SK-N-SH (cell line): Measurements from ENCODE around the gene PRSS16. TPM values are rescaled to one million over a fixed set of nuclear protein-coding genes. Genes with fewer than 3 reads are reported as not detected.
"Not testable (repeated sequence)": the region's sequence is repeated elsewhere in the genome, so short reads cannot be mapped to it uniquely, and the experiment has no call there.

Source experiments
- CTCF ChIA-PET: fragments of 300-600, 350-600 bp; formaldehyde crosslinking; extraction: SDS; loops from one replicate; lab custom pipeline; 2021; lab: Yijun Ruan, JAX
- POLR2A ChIA-PET: fragments of 350-600 bp; sonication (Branson Sonifier 250); formaldehyde crosslinking; extraction: SDS; loops from one replicate; lab custom pipeline; 2020; ENCODE audit warnings: antibody characterized with exemption, inconsistent platforms; lab: Yijun Ruan, JAX
- DNase-seq: peaks from one replicate; pipeline ENCODE4 v3.0.0; 2012
- H2AFZ ChIP-seq: fragments of 200-600 bp; sonication (generic); 2 replicates; pipeline ENCODE4 v1.8.1; 2016; ENCODE audit warnings: antibody characterized with exemption, mild to moderate bottlenecking, low read depth
- H3F3A ChIP-seq: fragments of 200-600 bp; sonication (generic); replicated peaks from 2 replicates; pipeline ENCODE3; 2016; ENCODE audit warnings: antibody characterized with exemption, mild to moderate bottlenecking; ENCODE audit not compliant: insufficient read depth
- H3K27ac ChIP-seq, 2 experiments: fragments of 200-500 bp in 1 of 2; fragments of 200-600 bp in 1 of 2; sonication (Bioruptor generic) in 1 of 2; sonication (generic), shearing (Covaris generic) in 1 of 2; 2 replicates each; pipeline versions ENCODE4 v1.5.1 to v1.6.1; 2014 to 2016; ENCODE audit warnings: low read depth in 2 of 2, inconsistent platforms in 1 of 2, low read length in 1 of 2, mild to moderate bottlenecking in 1 of 2, mixed read lengths in 1 of 2
- H3K27me3 ChIP-seq: fragments of 200-600 bp; sonication (generic), shearing (Covaris generic); 2 replicates; pipeline ENCODE4 v1.6.1; 2016; ENCODE audit warnings: mixed run types; ENCODE audit not compliant: insufficient read depth
- H3K36me3 ChIP-seq, 2 experiments: fragments of 200-500 bp in 1 of 2; fragments of 200-600 bp in 1 of 2; sonication (Bioruptor generic) in 1 of 2; sonication (generic) in 1 of 2; replicated peaks in 1 of 2; 2 replicates each; pipeline versions ENCODE3 to v1.5.1; 2014 to 2016; ENCODE audit warnings: low read length in 1 of 2, mild to moderate bottlenecking in 1 of 2; ENCODE audit not compliant: insufficient read depth in 2 of 2, control insufficient read depth in 1 of 2
- H3K4me1 ChIP-seq, 2 experiments: fragments of 200-500 bp in 1 of 2; fragments of 200-600 bp in 1 of 2; sonication (Bioruptor generic) in 1 of 2; sonication (generic), shearing (Covaris generic) in 1 of 2; 2 replicates each; pipeline versions ENCODE4 v1.5.1 to v1.6.1; 2014 to 2016; ENCODE audit warnings: low read depth in 1 of 2, low read length in 1 of 2, mixed run types in 1 of 2; ENCODE audit not compliant: insufficient read depth in 2 of 2, control insufficient read depth in 1 of 2
- H3K4me2 ChIP-seq: fragments of 200-600 bp; sonication (generic), shearing (Covaris generic); 2 replicates; pipeline ENCODE4 v1.6.1; 2017; ENCODE audit warnings: mixed run types
- H3K4me3 ChIP-seq, 2 experiments: fragments of 200-500 bp in 1 of 2; fragments of 200-600 bp in 1 of 2; sonication (Bioruptor generic) in 1 of 2; sonication (generic), shearing (Covaris generic) in 1 of 2; 2 replicates each; pipeline versions ENCODE4 v1.5.1 to v1.8.1; 2014 to 2016; ENCODE audit warnings: low read depth in 2 of 2, inconsistent platforms in 1 of 2, low read length in 1 of 2, mild to moderate bottlenecking in 1 of 2, mixed read lengths in 1 of 2, moderate library complexity in 1 of 2
- H3K79me2 ChIP-seq: fragments of 200-600 bp; sonication (generic); 2 replicates; pipeline ENCODE4 v1.8.1; 2017; ENCODE audit warnings: mild to moderate bottlenecking; ENCODE audit not compliant: insufficient read depth
- H3K9ac ChIP-seq: fragments of 200-600 bp; sonication (generic); 2 replicates; pipeline ENCODE4 v1.6.1; 2017; ENCODE audit warnings: mixed run types
- H3K9me2 ChIP-seq: fragments of 200-600 bp; sonication (generic); 2 replicates; pipeline ENCODE4 v1.6.1; 2017; ENCODE audit warnings: mixed run types
- H3K9me3 ChIP-seq: fragments of 200-600 bp; sonication (generic); 2 replicates; pipeline ENCODE4 v1.6.1; 2017; ENCODE audit warnings: mixed run types, mild to moderate bottlenecking, moderate library complexity
- H4K20me1 ChIP-seq: fragments of 200-600 bp; sonication (generic); 2 replicates; pipeline ENCODE4 v1.6.1; 2017; ENCODE audit warnings: mild to moderate bottlenecking, mixed run types; ENCODE audit not compliant: insufficient read depth
- EP300 ChIP-seq, 2 experiments: IDR thresholded peaks; 2 replicates each; pipeline versions ENCODE4 v1.4.0 to v1.6.1; 2012; ENCODE audit warnings: borderline replicate concordance in 1 of 2, low read depth in 1 of 2, low read length in 1 of 2
- FOXM1 ChIP-seq: IDR thresholded peaks from 2 replicates; pipeline ENCODE4 v1.4.0; 2012; ENCODE audit warnings: low read depth, mild to moderate bottlenecking
- GABPA ChIP-seq: IDR thresholded peaks from 2 replicates; pipeline ENCODE4 v1.4.0; 2012; ENCODE audit warnings: low read depth, mild to moderate bottlenecking
- JUND ChIP-seq: IDR thresholded peaks from 2 replicates; pipeline ENCODE4 v1.4.0; 2012
- MEF2A ChIP-seq: IDR thresholded peaks from 2 replicates; pipeline ENCODE4 v1.4.0; 2012; ENCODE audit warnings: low read depth, borderline replicate concordance
- MXI1 ChIP-seq: IDR thresholded peaks from 2 replicates; pipeline ENCODE4 v1.6.1; 2012; ENCODE audit warnings: mild to moderate bottlenecking, low read depth, low read length, improper control_type of control experiment
- SMC3 ChIP-seq: IDR thresholded peaks from 2 replicates; pipeline ENCODE4 v1.6.1; 2012; ENCODE audit warnings: low read depth, low read length, improper control_type of control experiment
- TEAD4 ChIP-seq: IDR thresholded peaks from 2 replicates; pipeline ENCODE4 v1.4.0; 2012; ENCODE audit warnings: mild to moderate bottlenecking, borderline replicate concordance; ENCODE audit not compliant: insufficient read depth
- WGBS: methylation state at CpG from one replicate; pipeline ENCODE4 v1.1.6; 2017; ENCODE audit warnings: low lambda C conversion rate; 5-methylcytosine and 5-hydroxymethylcytosine counted together
- polyA plus RNA-seq, 3 experiments: library from polyadenylated mRNA; depleted of rRNA; stranded (reverse); fragments of >200 nt; gene quantifications; 2 replicates each; pipeline ENCODE4 v1.2.3, GENCODE V29; 2012
- TF ChIP-seq, protein P1 (sequence below): fragments of 150-350 bp; IDR thresholded peaks from 2 replicates; pipeline ENCODE4 v1.6.1; 2016; ENCODE audit warnings: mild to moderate bottlenecking, low read depth, low read length
- TF ChIP-seq, protein P2 (sequence below): IDR thresholded peaks from 2 replicates; pipeline ENCODE4; 2012
- TF ChIP-seq, protein P3 (sequence below): IDR thresholded peaks from 2 replicates; pipeline ENCODE4 v1.6.1; 2012; ENCODE audit warnings: mild to moderate bottlenecking, low read depth, low read length, moderate library complexity
- TF ChIP-seq, protein P4 (sequence below): fragments of 200-600 bp; sonication (generic); IDR thresholded peaks from 2 replicates; pipeline ENCODE4 v1.6.1; 2017; ENCODE audit warnings: antibody characterized with exemption, mild to moderate bottlenecking, moderate library complexity

Gene PRSS16
- polyA plus RNA-seq, 1 of the 3 experiments (the other 2 are of a cell fraction), result 0.07 TPM

DNA sequence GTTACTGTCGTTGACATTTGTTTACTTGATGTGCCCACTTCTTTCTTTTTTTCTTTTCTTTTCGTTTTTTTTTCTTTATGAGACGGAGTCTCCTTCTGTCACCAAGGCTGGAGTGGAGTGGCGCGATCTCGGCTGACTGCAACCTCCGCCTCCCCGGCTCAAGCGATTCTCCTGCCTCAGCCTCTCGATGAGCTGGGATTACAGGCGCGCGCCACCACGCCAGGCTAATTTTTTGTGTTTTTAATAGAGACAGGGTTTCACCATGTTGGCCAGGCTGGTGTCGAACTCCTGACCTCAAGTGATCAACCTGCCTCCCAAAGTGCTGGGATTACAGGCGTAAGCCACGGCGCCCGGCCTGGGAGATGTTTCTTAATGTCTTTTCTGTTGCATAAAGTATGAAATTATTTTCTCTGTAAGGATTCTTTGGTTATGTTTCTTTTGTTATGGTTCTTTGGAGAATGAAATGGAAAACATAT is 33.3 kb upstream of the PRSS16 start:
- POLR2A ChIA-PET, result no interaction called here
- CTCF ChIA-PET, result interaction anchor here (0.6 kb wide), 1 partner anchor 535 kb away, joined by 3 read pairs; no protein-coding TSS in a partner anchor
- peak overlapping the region; percentile 44 to 58; a peak in 3 of 4 replicates for H3K4me3 ChIP-seq

DNA sequence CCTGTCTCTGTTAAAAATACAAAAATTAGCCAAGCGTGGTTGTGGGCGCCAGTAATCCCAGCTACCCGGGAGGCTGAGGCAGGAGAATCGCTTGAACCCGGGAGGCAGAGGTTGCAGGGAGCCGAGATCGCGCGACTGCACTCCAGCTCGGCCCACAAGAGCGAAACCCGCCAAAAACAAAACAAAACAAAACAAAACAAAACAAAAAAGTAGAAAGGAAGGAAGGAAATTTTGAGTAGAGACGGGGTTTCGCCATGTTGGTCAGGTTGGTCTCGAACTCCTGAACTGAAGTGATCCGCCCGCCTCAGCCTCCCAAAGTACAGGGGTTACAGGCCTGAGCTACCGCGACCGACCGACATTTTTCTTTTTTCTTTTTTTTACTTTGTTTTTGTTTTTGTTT is 30.6 kb upstream of the PRSS16 start:
- Histone ChIP-seq H3K27me3 (peaks cover 28% of the 10 kb centered on the region; the same call in 1 of the 2 replicates), H2AFZ (no peak overlapping the region), H3K4me3 (no peak overlapping the region), H3K36me3 (no peaks in the 10 kb centered on the region), H3K9ac (no peak overlapping the region), H3K4me1 (no peaks in the 10 kb centered on the region), H3K27ac (no peak overlapping the region), H3F3A (peaks cover 3% of the 10 kb centered on the region), H3K9me2 (no peaks in the 10 kb centered on the region), H4K20me1 (no peaks in the 10 kb centered on the region), H3K9me3 (no peaks in the 10 kb centered on the region), H3K79me2 (no peaks in the 10 kb centered on the region), H3K4me2 (no peak overlapping the region)
- TF ChIP-seq GABPA (no peak), EP300 (IDR thresholded peaks at IDR 0.05; ENCODE audit: borderline replicate concordance in 1 of 2, low read depth in 1 of 2, low read length in 1 of 2) (no peak), SMC3 (no peak), MXI1 (no peak), MEF2A (no peak)
- TF ChIP-seq, protein P1, sequence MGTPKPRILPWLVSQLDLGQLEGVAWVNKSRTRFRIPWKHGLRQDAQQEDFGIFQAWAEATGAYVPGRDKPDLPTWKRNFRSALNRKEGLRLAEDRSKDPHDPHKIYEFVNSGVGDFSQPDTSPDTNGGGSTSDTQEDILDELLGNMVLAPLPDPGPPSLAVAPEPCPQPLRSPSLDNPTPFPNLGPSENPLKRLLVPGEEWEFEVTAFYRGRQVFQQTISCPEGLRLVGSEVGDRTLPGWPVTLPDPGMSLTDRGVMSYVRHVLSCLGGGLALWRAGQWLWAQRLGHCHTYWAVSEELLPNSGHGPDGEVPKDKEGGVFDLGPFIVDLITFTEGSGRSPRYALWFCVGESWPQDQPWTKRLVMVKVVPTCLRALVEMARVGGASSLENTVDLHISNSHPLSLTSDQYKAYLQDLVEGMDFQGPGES, result no peak
- TF ChIP-seq, protein P2, sequence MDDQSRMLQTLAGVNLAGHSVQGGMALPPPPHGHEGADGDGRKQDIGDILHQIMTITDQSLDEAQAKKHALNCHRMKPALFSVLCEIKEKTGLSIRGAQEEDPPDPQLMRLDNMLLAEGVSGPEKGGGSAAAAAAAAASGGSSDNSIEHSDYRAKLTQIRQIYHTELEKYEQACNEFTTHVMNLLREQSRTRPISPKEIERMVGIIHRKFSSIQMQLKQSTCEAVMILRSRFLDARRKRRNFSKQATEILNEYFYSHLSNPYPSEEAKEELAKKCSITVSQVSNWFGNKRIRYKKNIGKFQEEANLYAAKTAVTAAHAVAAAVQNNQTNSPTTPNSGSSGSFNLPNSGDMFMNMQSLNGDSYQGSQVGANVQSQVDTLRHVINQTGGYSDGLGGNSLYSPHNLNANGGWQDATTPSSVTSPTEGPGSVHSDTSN, result no peak
- 68% methylated on average over 21 of the region's 21 CpGs for WGBS
- CTCF ChIA-PET, result interaction anchor here (0.8 kb wide), 1 partner anchor 10 kb away, joined by 5 read pairs; no protein-coding TSS in a partner anchor
- DNase-seq, result no peak
- POLR2A ChIA-PET, result no interaction called here

More for the DNA sequence above, 33.3 kb upstream of the PRSS16 start:
- Histone ChIP-seq H3F3A (no peaks in the 10 kb centered on the region), H3K9me3 (no peaks in the 10 kb centered on the region), H3K9ac (no peak overlapping the region), H3K9me2 (no peaks in the 10 kb centered on the region), H3K27me3 (peaks cover 23% of the 10 kb centered on the region; the same call in 1 of the 2 replicates), H3K4me1 (no peaks in the 10 kb centered on the region), H3K79me2 (no peaks in the 10 kb centered on the region), H4K20me1 (no peaks in the 10 kb centered on the region), H3K4me2 (peak overlapping the region; percentile 68), H3K27ac (no peak overlapping the region), H2AFZ (no peak overlapping the region; the same call in 1 of the 2 replicates), H3K36me3 (no peaks in the 10 kb centered on the region)
- no peak for DNase-seq
- WGBS, result 43% methylated on average over 19 of the region's 19 CpGs
- TF ChIP-seq, protein P3, sequence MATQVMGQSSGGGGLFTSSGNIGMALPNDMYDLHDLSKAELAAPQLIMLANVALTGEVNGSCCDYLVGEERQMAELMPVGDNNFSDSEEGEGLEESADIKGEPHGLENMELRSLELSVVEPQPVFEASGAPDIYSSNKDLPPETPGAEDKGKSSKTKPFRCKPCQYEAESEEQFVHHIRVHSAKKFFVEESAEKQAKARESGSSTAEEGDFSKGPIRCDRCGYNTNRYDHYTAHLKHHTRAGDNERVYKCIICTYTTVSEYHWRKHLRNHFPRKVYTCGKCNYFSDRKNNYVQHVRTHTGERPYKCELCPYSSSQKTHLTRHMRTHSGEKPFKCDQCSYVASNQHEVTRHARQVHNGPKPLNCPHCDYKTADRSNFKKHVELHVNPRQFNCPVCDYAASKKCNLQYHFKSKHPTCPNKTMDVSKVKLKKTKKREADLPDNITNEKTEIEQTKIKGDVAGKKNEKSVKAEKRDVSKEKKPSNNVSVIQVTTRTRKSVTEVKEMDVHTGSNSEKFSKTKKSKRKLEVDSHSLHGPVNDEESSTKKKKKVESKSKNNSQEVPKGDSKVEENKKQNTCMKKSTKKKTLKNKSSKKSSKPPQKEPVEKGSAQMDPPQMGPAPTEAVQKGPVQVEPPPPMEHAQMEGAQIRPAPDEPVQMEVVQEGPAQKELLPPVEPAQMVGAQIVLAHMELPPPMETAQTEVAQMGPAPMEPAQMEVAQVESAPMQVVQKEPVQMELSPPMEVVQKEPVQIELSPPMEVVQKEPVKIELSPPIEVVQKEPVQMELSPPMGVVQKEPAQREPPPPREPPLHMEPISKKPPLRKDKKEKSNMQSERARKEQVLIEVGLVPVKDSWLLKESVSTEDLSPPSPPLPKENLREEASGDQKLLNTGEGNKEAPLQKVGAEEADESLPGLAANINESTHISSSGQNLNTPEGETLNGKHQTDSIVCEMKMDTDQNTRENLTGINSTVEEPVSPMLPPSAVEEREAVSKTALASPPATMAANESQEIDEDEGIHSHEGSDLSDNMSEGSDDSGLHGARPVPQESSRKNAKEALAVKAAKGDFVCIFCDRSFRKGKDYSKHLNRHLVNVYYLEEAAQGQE, result no peak
- no peak for TF ChIP-seq FOXM1
- TF ChIP-seq JUND, result no peak
- TF ChIP-seq, protein P4, sequence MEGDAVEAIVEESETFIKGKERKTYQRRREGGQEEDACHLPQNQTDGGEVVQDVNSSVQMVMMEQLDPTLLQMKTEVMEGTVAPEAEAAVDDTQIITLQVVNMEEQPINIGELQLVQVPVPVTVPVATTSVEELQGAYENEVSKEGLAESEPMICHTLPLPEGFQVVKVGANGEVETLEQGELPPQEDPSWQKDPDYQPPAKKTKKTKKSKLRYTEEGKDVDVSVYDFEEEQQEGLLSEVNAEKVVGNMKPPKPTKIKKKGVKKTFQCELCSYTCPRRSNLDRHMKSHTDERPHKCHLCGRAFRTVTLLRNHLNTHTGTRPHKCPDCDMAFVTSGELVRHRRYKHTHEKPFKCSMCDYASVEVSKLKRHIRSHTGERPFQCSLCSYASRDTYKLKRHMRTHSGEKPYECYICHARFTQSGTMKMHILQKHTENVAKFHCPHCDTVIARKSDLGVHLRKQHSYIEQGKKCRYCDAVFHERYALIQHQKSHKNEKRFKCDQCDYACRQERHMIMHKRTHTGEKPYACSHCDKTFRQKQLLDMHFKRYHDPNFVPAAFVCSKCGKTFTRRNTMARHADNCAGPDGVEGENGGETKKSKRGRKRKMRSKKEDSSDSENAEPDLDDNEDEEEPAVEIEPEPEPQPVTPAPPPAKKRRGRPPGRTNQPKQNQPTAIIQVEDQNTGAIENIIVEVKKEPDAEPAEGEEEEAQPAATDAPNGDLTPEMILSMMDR, result no peak
- no peak for TF ChIP-seq TEAD4
- TF ChIP-seq, all 33 proteins: peak for 0

DNA sequence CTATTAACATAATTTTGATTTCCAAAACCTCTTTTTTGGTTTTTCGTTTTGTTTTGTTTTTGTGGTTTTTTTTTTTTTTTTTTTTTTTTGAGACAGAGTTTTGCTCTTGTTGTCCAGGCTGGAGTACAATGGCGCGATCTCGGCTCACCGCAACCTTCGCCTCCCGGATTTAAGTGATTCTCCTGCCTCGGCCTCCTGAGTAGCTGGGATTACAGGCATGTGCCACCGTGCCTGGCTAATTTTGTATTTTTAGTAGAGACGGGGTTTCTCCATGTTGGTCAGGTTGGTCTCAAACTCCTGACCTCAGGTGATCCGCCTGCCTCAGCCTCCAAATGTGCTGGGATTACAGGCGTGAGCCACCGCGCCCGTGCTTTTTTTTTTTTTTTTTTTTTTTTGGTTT is 24.5 kb upstream of the PRSS16 start:
- 50% methylated on average over 15 of the region's 15 CpGs for WGBS
- H3K9ac ChIP-seq, H3K9me3 ChIP-seq, H3K4me2 ChIP-seq, H3K9me2 ChIP-seq, H3K4me1 ChIP-seq, H3F3A ChIP-seq, DNase-seq, H2AFZ ChIP-seq, CTCF ChIA-PET, H3K36me3 ChIP-seq, H4K20me1 ChIP-seq, H3K79me2 ChIP-seq, POLR2A ChIA-PET, H3K27ac ChIP-seq, H3K4me3 ChIP-seq: not testable (repeated sequence)
- peaks cover 47% of the 10 kb centered on the region; the same call in 1 of the 2 replicates for H3K27me3 ChIP-seq
